SK-N-SH treated with all-trans-retinoic acid at 6 μM for 48 hours (cell line): ENCODE measurements around the gene CXXC5.

Source experiments
- ARNTL ChIP-seq: fragments of 450-650 bp; formaldehyde crosslinking; IDR thresholded peaks from 2 replicates; pipeline ENCODE4 v1.5.0; 2020; ENCODE audit warnings: low read depth, mild to moderate bottlenecking, moderate library complexity, borderline replicate concordance
- BACH2 ChIP-seq: fragments of 250-450 bp; sonication (Bioruptor Pico); IDR thresholded peaks from 2 replicates; pipeline ENCODE4 v1.9.0; 2021; ENCODE audit warnings: mild to moderate bottlenecking, borderline replicate concordance
- ESRRG ChIP-seq: fragments of 250-450 bp; sonication (Bioruptor Pico); IDR thresholded peaks from 2 replicates; pipeline ENCODE4 v1.6.1; 2021; ENCODE audit warnings: mild to moderate bottlenecking
- RARB ChIP-seq: fragments of 250-450 bp; sonication (Bioruptor Pico); IDR thresholded peaks from 2 replicates; pipeline ENCODE4 v1.8.0; 2021; ENCODE audit warnings: mild to moderate bottlenecking, moderate library complexity
- SNAI2 ChIP-seq: fragments of 250-450 bp; sonication (Bioruptor Pico); IDR thresholded peaks from 2 replicates; pipeline ENCODE4 v1.5.0; 2020; ENCODE audit warnings: mild to moderate bottlenecking, moderate library complexity
- TCF4 ChIP-seq: fragments of 250-450 bp; sonication (Bioruptor Pico); IDR thresholded peaks from 2 replicates; pipeline ENCODE4 v1.8.0; 2021; ENCODE audit warnings: mild to moderate bottlenecking, moderate library complexity, borderline replicate concordance
- TOX ChIP-seq: fragments of 250-450 bp; sonication (Bioruptor Pico); IDR thresholded peaks from 2 replicates; pipeline ENCODE4 v1.8.0; 2021; ENCODE audit warnings: mild to moderate bottlenecking, moderate library complexity, borderline replicate concordance
- ZFP3 ChIP-seq: fragments of 250-450 bp; sonication (Bioruptor Pico); IDR thresholded peaks from 2 replicates; pipeline ENCODE4 v1.5.0; 2020; ENCODE audit warnings: mild to moderate bottlenecking, moderate library complexity
- ZFP30 ChIP-seq: fragments of 450-650 bp; formaldehyde crosslinking; IDR thresholded peaks from 2 replicates; pipeline ENCODE4 v1.5.0; 2022; ENCODE audit warnings: mild to moderate bottlenecking, moderate library complexity
- TF ChIP-seq, protein P1 (sequence below): fragments of 250-450 bp; sonication (Bioruptor Pico); IDR thresholded peaks from 2 replicates; pipeline ENCODE4 v1.8.0; 2020; ENCODE audit warnings: mild to moderate bottlenecking, moderate library complexity, borderline replicate concordance
- TF ChIP-seq, protein P2 (sequence below): fragments of 250-450 bp; sonication (Bioruptor Pico); IDR thresholded peaks from 2 replicates; pipeline ENCODE4 v1.5.1; 2021; ENCODE audit warnings: mild to moderate bottlenecking, moderate library complexity
- TF ChIP-seq, protein P3 (sequence below): fragments of 250-450 bp; sonication (Bioruptor Pico); IDR thresholded peaks from 2 replicates; pipeline ENCODE4 v1.5.1; 2020; ENCODE audit warnings: low read depth, mild to moderate bottlenecking, moderate library complexity

DNA sequence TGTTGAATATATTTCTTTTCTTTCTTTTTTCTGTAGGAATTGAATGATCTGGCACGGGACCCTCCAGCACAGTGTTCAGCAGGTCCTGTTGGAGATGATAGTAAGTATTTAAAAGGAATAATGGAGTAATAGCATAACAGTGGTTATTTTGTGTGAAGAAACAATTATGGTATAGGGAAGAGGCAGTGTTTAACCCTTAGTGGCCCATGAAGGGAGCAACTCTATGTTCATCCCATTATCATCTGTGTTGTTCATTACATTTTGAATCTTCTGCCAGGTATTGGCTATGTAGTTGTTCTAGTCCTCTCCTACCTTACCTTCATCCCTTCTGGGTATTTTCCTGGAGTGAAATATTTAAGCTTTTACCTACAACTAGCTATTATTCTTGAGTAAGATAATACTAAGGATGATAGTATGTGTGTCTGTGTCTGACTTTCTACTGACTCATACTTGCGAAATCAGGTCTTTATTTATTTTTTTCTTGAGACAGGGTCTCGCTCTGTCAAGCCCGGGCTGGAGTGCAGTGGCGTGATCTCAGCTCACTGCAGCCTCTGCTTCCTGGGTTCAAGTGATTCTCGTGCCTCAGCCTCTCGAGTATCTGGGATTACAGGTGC lies 47.7 kb upstream of the CXXC5 start:
- TF ChIP-seq ZFP3 (CRISPR knock-in tag) (no peak), SNAI2 (CRISPR knock-in tag) (no peak), ZFP30 (CRISPR knock-in tag) (no peak), RARB (CRISPR knock-in tag) (no peak), TOX (no peak), ESRRG (CRISPR knock-in tag) (no peak), BACH2 (CRISPR knock-in tag) (no peak), TCF4 (CRISPR knock-in tag) (no peak), ARNTL (CRISPR knock-in tag) (no peak)
- TF ChIP-seq, protein P1, sequence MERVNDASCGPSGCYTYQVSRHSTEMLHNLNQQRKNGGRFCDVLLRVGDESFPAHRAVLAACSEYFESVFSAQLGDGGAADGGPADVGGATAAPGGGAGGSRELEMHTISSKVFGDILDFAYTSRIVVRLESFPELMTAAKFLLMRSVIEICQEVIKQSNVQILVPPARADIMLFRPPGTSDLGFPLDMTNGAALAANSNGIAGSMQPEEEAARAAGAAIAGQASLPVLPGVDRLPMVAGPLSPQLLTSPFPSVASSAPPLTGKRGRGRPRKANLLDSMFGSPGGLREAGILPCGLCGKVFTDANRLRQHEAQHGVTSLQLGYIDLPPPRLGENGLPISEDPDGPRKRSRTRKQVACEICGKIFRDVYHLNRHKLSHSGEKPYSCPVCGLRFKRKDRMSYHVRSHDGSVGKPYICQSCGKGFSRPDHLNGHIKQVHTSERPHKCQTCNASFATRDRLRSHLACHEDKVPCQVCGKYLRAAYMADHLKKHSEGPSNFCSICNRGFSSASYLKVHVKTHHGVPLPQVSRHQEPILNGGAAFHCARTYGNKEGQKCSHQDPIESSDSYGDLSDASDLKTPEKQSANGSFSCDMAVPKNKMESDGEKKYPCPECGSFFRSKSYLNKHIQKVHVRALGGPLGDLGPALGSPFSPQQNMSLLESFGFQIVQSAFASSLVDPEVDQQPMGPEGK (CRISPR knock-in tag): no peak
- TF ChIP-seq, protein P2, sequence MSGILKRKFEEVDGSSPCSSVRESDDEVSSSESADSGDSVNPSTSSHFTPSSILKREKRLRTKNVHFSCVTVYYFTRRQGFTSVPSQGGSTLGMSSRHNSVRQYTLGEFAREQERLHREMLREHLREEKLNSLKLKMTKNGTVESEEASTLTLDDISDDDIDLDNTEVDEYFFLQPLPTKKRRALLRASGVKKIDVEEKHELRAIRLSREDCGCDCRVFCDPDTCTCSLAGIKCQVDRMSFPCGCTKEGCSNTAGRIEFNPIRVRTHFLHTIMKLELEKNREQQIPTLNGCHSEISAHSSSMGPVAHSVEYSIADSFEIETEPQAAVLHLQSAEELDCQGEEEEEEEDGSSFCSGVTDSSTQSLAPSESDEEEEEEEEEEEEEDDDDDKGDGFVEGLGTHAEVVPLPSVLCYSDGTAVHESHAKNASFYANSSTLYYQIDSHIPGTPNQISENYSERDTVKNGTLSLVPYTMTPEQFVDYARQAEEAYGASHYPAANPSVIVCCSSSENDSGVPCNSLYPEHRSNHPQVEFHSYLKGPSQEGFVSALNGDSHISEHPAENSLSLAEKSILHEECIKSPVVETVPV (CRISPR knock-in tag): no peak
- TF ChIP-seq, protein P3, sequence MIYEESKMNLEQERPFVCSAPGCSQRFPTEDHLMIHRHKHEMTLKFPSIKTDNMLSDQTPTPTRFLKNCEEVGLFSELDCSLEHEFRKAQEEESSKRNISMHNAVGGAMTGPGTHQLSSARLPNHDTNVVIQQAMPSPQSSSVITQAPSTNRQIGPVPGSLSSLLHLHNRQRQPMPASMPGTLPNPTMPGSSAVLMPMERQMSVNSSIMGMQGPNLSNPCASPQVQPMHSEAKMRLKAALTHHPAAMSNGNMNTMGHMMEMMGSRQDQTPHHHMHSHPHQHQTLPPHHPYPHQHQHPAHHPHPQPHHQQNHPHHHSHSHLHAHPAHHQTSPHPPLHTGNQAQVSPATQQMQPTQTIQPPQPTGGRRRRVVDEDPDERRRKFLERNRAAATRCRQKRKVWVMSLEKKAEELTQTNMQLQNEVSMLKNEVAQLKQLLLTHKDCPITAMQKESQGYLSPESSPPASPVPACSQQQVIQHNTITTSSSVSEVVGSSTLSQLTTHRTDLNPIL: no peak
